GM23338 (cell line): ENCODE measurements around the gene RAB5B. TPM values are rescaled to one million over a fixed set of nuclear protein-coding genes. Genes with fewer than 3 reads are reported as not detected.

Source experiments
- ATAC-seq: fragments of 200-7000 bp; cut with Tn5 transposase; 3 replicates; pipeline ENCODE4 v1.9.1; 2020
- DNase-seq: peaks from one replicate; pipeline ENCODE4 v3.0.0-alpha.2; 2015; ENCODE audit warnings: low spot score
- H2AFZ ChIP-seq: fragments of 200-600 bp; sonication (generic); 2 replicates; pipeline ENCODE4 v1.8.0; 2016; ENCODE audit warnings: antibody characterized with exemption, mild to moderate bottlenecking, moderate library complexity
- H3F3A ChIP-seq: fragments of 200-600 bp; sonication (generic); replicated peaks from 2 replicates; pipeline ENCODE4 v1.8.0; 2017; ENCODE audit warnings: antibody characterized with exemption, mixed run types, low read depth
- H3K27ac ChIP-seq: fragments of 200-600 bp; sonication (generic); 2 replicates; pipeline ENCODE4 v1.6.1; 2016; ENCODE audit warnings: low read depth
- H3K27me3 ChIP-seq: fragments of 200-600 bp; sonication (generic); 2 replicates; pipeline ENCODE4 v1.8.0; 2016; ENCODE audit warnings: mild to moderate bottlenecking, mixed run types, moderate library complexity; ENCODE audit not compliant: insufficient read depth
- H3K36me3 ChIP-seq: fragments of 200-600 bp; sonication (generic); 2 replicates; pipeline ENCODE4 v1.8.0; 2016; ENCODE audit warnings: mild to moderate bottlenecking; ENCODE audit not compliant: insufficient read depth
- H3K4me1 ChIP-seq: fragments of 200-600 bp; sonication (generic); 2 replicates; pipeline ENCODE4 v1.8.0; 2016; ENCODE audit warnings: mild to moderate bottlenecking, moderate library complexity; ENCODE audit not compliant: insufficient read depth
- H3K4me2 ChIP-seq: fragments of 200-600 bp; sonication (generic); 2 replicates; pipeline ENCODE4 v1.7.1; 2017; ENCODE audit warnings: mixed run types
- H3K4me3 ChIP-seq: fragments of 200-600 bp; sonication (generic); 2 replicates; pipeline ENCODE4 v1.6.1; 2016; ENCODE audit warnings: mixed run types
- H3K79me2 ChIP-seq: fragments of 200-600 bp; sonication (generic); replicated peaks from 2 replicates; pipeline ENCODE4 v1.8.0; 2017; ENCODE audit warnings: mild to moderate bottlenecking; ENCODE audit not compliant: insufficient read depth
- H3K9me2 ChIP-seq: fragments of 200-600 bp; sonication (generic); 2 replicates; pipeline ENCODE4 v1.8.0; 2017; ENCODE audit not compliant: insufficient read depth
- H4K20me1 ChIP-seq: fragments of 200-600 bp; sonication (generic); replicated peaks from 2 replicates; pipeline ENCODE4 v1.8.0; 2017; ENCODE audit warnings: mild to moderate bottlenecking; ENCODE audit not compliant: insufficient read depth
- H3K27ac Mint-ChIP-seq: 2 replicates; pipeline ENCODE4 v1.8.0; 2020; ENCODE audit warnings: inconsistent platforms, mild to moderate bottlenecking, moderate library complexity, mixed read lengths
- H3K27me3 Mint-ChIP-seq: 3 replicates; pipeline ENCODE4 v1.8.0; 2022; ENCODE audit warnings: low read depth, mild to moderate bottlenecking, moderate library complexity, mixed read lengths, inconsistent platforms; ENCODE audit not compliant: insufficient read depth, poor library complexity
- H3K36me3 Mint-ChIP-seq: 3 replicates; pipeline ENCODE4 v1.8.0; 2021; ENCODE audit warnings: low read depth, mild to moderate bottlenecking, inconsistent platforms, moderate library complexity, mixed read lengths
- H3K4me1 Mint-ChIP-seq: 3 replicates; pipeline ENCODE4 v1.8.0; 2020; ENCODE audit warnings: mild to moderate bottlenecking, inconsistent platforms, mixed read lengths
- H3K4me3 Mint-ChIP-seq: 3 replicates; pipeline ENCODE4 v1.8.0; 2021; ENCODE audit warnings: moderate library complexity, mild to moderate bottlenecking, inconsistent platforms, mixed read lengths
- H3K9me3 Mint-ChIP-seq: 3 replicates; pipeline ENCODE4 v1.8.0; 2020; ENCODE audit warnings: moderate library complexity, mild to moderate bottlenecking, inconsistent platforms, mixed read lengths
- CREB1 ChIP-seq: fragments of 250-450 bp; sonication (Bioruptor Pico); IDR thresholded peaks from 2 replicates; pipeline ENCODE4 v1.5.0; 2020; ENCODE audit warnings: low read depth, mild to moderate bottlenecking, moderate library complexity
- CTCF ChIP-seq, 2 experiments: fragments of 200-600 bp in 1 of 2; sonication (generic) in 1 of 2; conservative IDR thresholded peaks; 2 replicates each; pipeline versions ENCODE4 v1.5.1 to v1.6.1; 2016 to 2017; ENCODE audit warnings: antibody characterized with exemption in 2 of 2, low read depth in 2 of 2, mild to moderate bottlenecking in 2 of 2, moderate library complexity in 1 of 2
- ETS1 ChIP-seq: IDR thresholded peaks from 2 replicates; pipeline ENCODE4 v1.6.1; 2016; ENCODE audit warnings: antibody characterized with exemption
- EZH2 ChIP-seq: fragments of 200-600 bp; sonication (generic); IDR thresholded peaks from one replicate; pipeline ENCODE4 v1.8.0; 2017; ENCODE audit warnings: antibody characterized with exemption, mild to moderate bottlenecking, low read depth; ENCODE audit not compliant: unreplicated experiment
- EZH2phosphoT487 ChIP-seq: fragments of 200-600 bp; sonication (generic); IDR thresholded peaks from one replicate; pipeline ENCODE4 v1.8.1; 2018; ENCODE audit warnings: antibody characterized with exemption; ENCODE audit not compliant: unreplicated experiment
- JUNB ChIP-seq: IDR thresholded peaks from one replicate; pipeline ENCODE4 v1.6.1; 2016; ENCODE audit warnings: antibody characterized with exemption; ENCODE audit not compliant: unreplicated experiment
- NANOG ChIP-seq: IDR thresholded peaks from 2 replicates; pipeline ENCODE4 v1.6.1; 2016; ENCODE audit warnings: antibody characterized with exemption, borderline replicate concordance
- POLR2AphosphoS5 ChIP-seq: IDR thresholded peaks from 2 replicates; pipeline ENCODE4 v1.6.1; 2016; ENCODE audit warnings: antibody characterized with exemption, low read depth
- REST ChIP-seq: IDR thresholded peaks from one replicate; pipeline ENCODE4 v1.6.1; 2018; ENCODE audit warnings: antibody characterized with exemption; ENCODE audit not compliant: unreplicated experiment
- STAT1 ChIP-seq: IDR thresholded peaks from one replicate; pipeline ENCODE4 v1.6.1; 2016; ENCODE audit warnings: antibody characterized with exemption; ENCODE audit not compliant: unreplicated experiment
- ZNF114 ChIP-seq: fragments of 250-450 bp; sonication (Bioruptor Pico); IDR thresholded peaks from 2 replicates; pipeline ENCODE4 v1.5.0; 2020; ENCODE audit warnings: mild to moderate bottlenecking, moderate library complexity
- ZNF331 ChIP-seq: fragments of 250-450 bp; sonication (Bioruptor Pico); IDR thresholded peaks from 2 replicates; pipeline ENCODE4 v1.5.0; 2020; ENCODE audit warnings: low read depth, mild to moderate bottlenecking, moderate library complexity
- ZNF462 ChIP-seq: fragments of 250-450 bp; sonication (Bioruptor Pico); IDR thresholded peaks from 2 replicates; pipeline ENCODE4 v1.5.0; 2020; ENCODE audit warnings: mild to moderate bottlenecking, moderate library complexity
- polyA plus RNA-seq: library from polyadenylated mRNA; unstranded; fragments of >200 nt; fragmentation: Nextera tagmentation; extraction: Ambion mirVana; gene quantifications from 2 replicates; pipeline ENCODE4 v1.2.1, GENCODE V29; 2016
- total RNA-seq: library from RNA; depleted of rRNA; stranded (reverse); fragments of >200 nt; shearing (Covaris generic); gene quantifications from 2 replicates; pipeline ENCODE4 v1.2.3, GENCODE V29; 2014

The RAB5B gene
- total and polyA plus RNA-seq, 2 experiments from 2014 or later = 19.7 to 46.5 TPM

GRCh38 chr12:55983232-55983842 lies 9.5 kb downstream of the RAB5B start:
- Histone ChIP-seq H3K79me2 (peaks cover 20% of the 10 kb centered on the region; the same call in 1 of the 2 replicates), H3K4me1 (no peaks in the 10 kb centered on the region), H3K4me2 (no peak overlapping the region), H3K4me3 (no peak overlapping the region), H2AFZ (no peak overlapping the region), H3K9me2 (no peaks in the 10 kb centered on the region), H4K20me1 (peaks cover 8% of the 10 kb centered on the region), H3K27ac (0 out of 2 replicates have a peak overlapping the region, but pooled peaks have one; percentile 19), H3K27me3 (no peaks in the 10 kb centered on the region), H3F3A (peaks cover 13% of the 10 kb centered on the region; the same call in 1 of the 2 replicates), H3K36me3 (peaks cover 6% of the 10 kb centered on the region; the same call in 1 of the 2 replicates)
- H3K9me3 Mint-ChIP-seq = no peaks in the 10 kb centered on the region
- H3K4me3 Mint-ChIP-seq = no peak overlapping the region
- TF ChIP-seq POLR2AphosphoS5 (no peak), CTCF (conservative IDR thresholded peaks at IDR 0.05; ENCODE audit: low read depth in 2 of 2) (no peak), CREB1 (no peak), STAT1 (no peak), JUNB (no peak), ZNF114 (CRISPR knock-in tag) (no peak), ZNF462 (CRISPR knock-in tag) (no peak), EZH2 (no peak), ZNF331 (CRISPR knock-in tag) (no peak), NANOG (no peak), REST (no peak), ETS1 (no peak), EZH2phosphoT487 (no peak)
- H3K36me3 Mint-ChIP-seq = peaks cover 41% of the 10 kb centered on the region
- peak overlapping the region; percentile 87 for H3K27ac Mint-ChIP-seq
- H3K4me1 Mint-ChIP-seq = peaks cover 3% of the 10 kb centered on the region; the same call in 1 of the 3 replicates
- ATAC-seq (no peak), DNase-seq (no peak)
- H3K27me3 Mint-ChIP-seq = peaks cover 2% of the 10 kb centered on the region
